ENCODE results near the gene MFRP.

MFRP gene

DNA sequence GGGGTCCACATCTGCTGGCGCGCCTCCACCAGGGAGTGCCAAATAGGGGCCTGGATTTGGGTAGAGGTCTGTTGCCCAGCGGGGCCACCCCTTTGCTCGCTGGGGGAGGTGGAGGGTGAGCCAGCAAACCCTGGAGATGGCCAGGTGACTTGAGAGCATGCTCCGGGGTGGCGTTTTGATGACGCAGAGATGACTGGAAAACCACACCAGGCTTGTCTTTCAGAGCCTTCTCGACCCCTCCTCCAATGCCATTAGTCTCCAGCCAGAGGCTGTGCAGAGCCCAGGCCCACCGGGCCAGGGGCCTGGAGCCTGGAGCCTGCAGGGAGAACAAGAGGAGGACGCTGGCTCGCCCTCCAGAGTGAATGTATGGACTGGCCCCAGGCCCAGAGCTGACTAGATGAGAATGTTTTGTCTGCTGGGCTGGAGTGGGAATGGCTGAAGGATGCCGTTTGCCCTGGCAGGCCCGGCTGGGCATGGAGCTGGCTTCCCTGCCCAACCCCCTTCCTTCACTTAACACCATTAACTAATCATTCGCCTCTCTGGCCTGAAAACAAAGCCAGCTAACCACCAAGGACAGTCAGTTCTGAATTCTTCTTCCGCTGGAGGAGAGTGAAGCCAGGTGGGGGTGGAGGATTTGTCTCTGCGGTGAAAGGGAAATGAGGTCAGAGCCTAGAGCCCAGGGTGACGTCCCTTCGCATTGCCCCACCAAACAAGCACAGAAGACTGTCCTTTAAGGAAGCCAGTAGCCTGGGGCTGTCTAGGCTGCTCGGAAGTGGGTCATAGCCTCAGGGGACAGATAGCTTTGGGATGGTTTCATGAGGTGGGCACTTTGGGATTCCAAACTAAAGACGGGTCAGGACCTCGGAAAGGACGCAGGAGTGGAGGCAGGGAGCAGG lies 28.0 kb downstream of the MFRP start:
- TF ChIP-seq POLR2A (IDR thresholded peaks at IDR 0.05; ENCODE audit: low read depth, low read length), result peak; percentile 91
- peak; percentile 87 for TF ChIP-seq POLR2AphosphoS5 (IDR thresholded peaks at IDR 0.05; ENCODE audit: low read depth, low read length)
- 0 out of 2 replicates have a peak, but pooled peaks have one; percentile 4 for TF ChIP-seq TAF1 (IDR thresholded peaks at IDR 0.05; ENCODE audit: borderline replicate concordance, low read depth, low read length)
- peak; percentile 95 for FAIRE-seq
- DNase-seq (ENCODE audit: insufficient read length), result peak; percentile 58

DNA sequence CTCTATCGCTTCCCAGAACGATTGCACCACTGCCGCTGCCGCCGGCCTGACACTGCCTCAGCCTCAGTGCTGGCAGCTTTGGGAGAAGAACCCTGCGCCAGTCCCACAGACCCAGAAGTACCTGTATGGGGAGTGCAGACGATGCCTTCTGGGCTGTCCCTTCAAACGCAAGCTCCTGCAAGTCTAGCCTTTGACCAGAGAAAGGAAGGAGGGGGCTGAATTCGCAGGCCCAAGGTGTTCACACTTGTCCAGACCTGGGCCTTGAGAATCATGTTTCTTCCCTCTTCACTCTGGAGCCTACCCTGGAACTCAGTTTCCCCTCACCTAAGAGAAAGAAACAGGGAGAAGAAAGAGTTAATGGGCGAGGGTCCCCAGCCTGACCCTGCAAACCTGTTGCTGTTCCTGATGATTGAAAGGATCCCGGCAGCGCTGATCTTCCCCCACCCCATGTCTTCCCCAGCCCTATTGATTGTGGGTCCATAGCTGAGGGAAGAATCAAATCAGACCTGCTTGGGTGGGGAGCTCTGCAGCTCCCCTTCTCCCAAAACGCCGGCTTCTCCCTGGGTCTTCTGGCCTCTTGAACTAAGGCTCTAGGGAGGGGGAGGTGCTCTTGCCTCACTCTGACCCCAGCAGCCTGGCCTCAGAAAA lies 28.8 kb downstream of the MFRP start:
- no peak for FAIRE-seq
- no peak for DNase-seq (ENCODE audit: insufficient read length)
- TF ChIP-seq POLR2A (IDR thresholded peaks at IDR 0.05; ENCODE audit: low read depth, low read length) (no peak), POLR2AphosphoS5 (IDR thresholded peaks at IDR 0.05; ENCODE audit: low read depth, low read length) (no peak), TAF1 (IDR thresholded peaks at IDR 0.05; ENCODE audit: borderline replicate concordance, low read depth, low read length) (no peak)

DNA sequence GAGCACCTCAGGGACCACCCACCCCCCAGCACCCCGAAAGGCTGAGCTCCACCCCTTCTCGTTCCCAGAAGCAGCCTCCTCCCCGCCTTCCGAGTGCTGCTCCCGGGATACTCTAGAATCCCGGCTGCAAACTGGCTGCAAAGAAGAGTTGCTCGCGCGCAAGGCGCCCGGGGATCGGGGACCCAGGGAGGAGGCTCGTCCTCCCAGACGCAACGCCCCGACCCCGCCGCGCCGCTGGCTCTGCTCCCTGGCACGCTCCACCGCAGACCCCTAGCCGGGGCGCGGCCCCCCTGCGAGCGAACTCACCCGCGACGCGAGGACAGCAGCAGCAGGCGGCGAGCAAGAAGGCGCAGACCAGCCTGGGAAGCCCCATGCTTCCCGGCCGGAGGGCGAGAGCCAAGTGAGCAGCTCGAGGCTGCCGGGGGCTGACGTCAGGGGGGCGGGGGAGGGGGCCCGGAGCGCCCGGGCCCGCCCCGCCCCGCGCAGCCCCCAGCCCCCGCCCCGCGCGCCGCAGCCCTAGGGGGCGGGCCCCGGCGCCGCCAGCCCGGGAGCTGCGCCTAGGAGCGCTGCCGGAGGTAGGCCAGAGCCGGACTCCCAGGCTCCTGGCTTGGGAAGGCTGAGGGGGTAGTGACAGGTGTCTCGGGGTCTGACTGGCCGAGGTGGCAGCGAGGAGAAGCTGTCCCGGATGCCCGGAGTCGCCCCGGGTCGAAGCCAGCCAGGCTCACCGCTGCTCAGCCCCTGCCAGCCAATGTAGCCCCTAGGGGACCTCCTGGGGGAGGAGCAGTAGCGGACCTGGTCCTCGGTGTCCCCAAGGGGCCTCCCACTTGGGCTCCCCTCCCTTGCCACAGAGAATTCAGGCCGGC lies 29.5 kb downstream of the MFRP start, which contains the start of gene MCAM:
Gene MCAM, minus strand, starts transcription at position 402 of the 863 bp plus-strand sequence. Its CDS starts 29 bp downstream, at position 373.
- DNase-seq (ENCODE audit: insufficient read length), result no peak
- TF ChIP-seq POLR2AphosphoS5 (IDR thresholded peaks at IDR 0.05; ENCODE audit: low read depth, low read length) (no peak), POLR2A (IDR thresholded peaks at IDR 0.05; ENCODE audit: low read depth, low read length) (no peak), TAF1 (IDR thresholded peaks at IDR 0.05; ENCODE audit: borderline replicate concordance, low read depth, low read length) (no peak)
- FAIRE-seq, result no peak

DNA sequence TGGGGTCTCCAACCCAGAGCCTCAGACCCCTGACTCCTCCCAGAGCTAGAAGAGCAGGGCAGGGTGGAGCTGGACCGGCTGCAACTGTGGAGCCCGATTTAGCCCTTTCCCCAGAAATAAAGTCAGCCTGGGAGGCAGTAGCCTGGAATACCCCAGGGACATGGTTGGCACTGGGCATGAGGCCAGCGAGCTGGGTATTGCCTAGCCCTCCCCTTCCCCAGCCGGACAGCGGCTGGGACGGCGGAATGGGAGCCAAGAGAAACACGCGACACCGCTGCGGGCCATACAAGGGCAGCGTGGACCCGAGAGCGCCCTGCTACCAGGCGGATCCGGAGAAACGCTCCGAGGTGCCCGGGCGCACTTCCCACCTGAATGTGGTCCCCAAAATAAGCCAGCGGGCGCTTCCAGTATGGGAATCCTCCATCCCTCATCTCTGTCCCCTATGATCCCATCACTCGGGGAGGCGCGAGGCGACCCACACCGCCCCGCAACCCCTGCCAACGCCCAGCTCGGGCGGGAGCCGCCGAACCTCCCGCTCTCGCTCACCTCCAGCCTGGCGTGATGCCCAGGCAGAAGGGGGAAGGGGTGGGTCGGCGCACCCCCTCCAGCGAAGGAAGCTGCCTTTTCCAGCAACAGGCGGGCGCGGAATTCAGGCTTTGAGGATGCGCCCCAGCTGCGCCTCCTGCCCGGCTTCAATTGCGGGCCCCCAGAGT lies 30.3 kb downstream of the MFRP start:
- DNase-seq (ENCODE audit: insufficient read length) (no peak), FAIRE-seq (no peak)
- no peak for TF ChIP-seq TAF1 (IDR thresholded peaks at IDR 0.05; ENCODE audit: borderline replicate concordance, low read depth, low read length)
- no peak for TF ChIP-seq POLR2AphosphoS5 (IDR thresholded peaks at IDR 0.05; ENCODE audit: low read depth, low read length)
- TF ChIP-seq POLR2A (IDR thresholded peaks at IDR 0.05; ENCODE audit: low read depth, low read length), result no peak

GRCh38 chr11:119315131-119316015 lies 31.1 kb downstream of the MFRP start:
- TF ChIP-seq POLR2AphosphoS5 (IDR thresholded peaks at IDR 0.05; ENCODE audit: low read depth, low read length) (no peak), POLR2A (IDR thresholded peaks at IDR 0.05; ENCODE audit: low read depth, low read length) (no peak), TAF1 (IDR thresholded peaks at IDR 0.05; ENCODE audit: borderline replicate concordance, low read depth, low read length) (no peak)
- DNase-seq (ENCODE audit: insufficient read length) (no peak), FAIRE-seq (peak; percentile 87)

DNA sequence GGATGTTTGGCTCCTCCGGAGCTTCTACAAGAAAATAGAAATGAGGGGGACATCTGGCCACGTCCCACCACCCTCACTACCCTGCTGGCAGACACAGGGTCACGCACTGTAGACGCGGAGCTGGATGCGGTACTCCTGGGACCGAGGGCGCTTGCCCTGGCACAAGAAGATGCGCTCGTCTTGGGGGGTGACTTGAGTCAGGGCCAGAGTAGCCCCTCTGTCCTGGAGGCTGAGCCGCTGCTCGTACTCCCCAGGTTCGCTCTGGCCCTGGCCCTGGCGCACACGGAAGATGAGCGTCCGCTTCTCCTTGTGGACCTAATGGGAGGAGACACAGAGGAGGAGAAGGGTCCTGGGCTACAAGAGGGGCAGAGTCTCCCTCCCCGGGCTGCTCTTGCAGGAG lies 31.8 kb downstream of the MFRP start:
- FAIRE-seq (no peak), DNase-seq (ENCODE audit: insufficient read length) (no peak)
- TF ChIP-seq POLR2A (IDR thresholded peaks at IDR 0.05; ENCODE audit: low read depth, low read length) (no peak), TAF1 (IDR thresholded peaks at IDR 0.05; ENCODE audit: borderline replicate concordance, low read depth, low read length) (no peak), POLR2AphosphoS5 (IDR thresholded peaks at IDR 0.05; ENCODE audit: low read depth, low read length) (no peak)

- TF ChIP-seq POLR2A (IDR thresholded peaks at IDR 0.05; ENCODE audit: low read depth, low read length) (no peak), POLR2AphosphoS5 (IDR thresholded peaks at IDR 0.05; ENCODE audit: low read depth, low read length) (no peak)
- DNase-seq (ENCODE audit: insufficient read length) (no peak), FAIRE-seq (no peak)
Measured at GRCh38 chr11:119310682-119311052, 35.8 kb downstream of the MFRP start.

DNA sequence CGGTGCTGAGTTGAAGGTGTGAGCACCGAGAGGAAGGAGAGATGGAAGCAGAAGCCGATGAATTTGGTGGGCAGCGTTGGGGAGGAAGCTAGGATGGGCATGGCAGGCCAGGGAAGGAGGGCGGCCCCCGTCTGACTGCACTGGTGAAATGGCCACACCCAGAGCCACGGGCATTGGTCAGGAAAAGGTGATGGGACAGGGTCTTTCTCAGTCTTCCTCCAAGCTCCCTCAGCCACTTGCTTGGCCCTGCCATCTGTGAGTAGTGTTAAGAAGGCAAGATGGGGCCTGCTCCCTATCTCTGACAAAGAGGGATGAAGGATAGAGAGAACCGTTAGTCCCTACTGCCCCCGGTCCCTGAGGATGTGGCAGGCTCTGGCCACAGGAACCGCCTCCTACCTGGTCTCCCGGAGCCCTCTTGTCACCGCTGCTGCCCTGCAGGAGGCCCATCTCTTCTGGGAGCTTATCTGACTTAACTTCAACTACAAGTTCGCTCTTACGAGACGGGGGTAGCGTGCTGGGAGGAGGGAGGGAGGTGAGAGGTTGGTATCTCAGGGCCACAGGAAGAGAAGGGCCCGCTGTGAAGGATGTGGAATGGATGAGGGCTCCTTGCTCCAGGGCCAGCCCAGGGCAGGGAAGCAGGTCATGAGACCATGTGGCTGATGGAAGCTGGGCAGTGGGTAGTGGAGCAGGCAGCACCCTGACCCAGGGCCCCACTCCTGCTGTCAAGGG lies 36.4 kb downstream of the MFRP start:
- DNase-seq (ENCODE audit: insufficient read length) (no peak), FAIRE-seq (no peak)
- TF ChIP-seq TAF1 (IDR thresholded peaks at IDR 0.05; ENCODE audit: borderline replicate concordance, low read depth, low read length), result no peak
- no peak for TF ChIP-seq POLR2A (IDR thresholded peaks at IDR 0.05; ENCODE audit: low read depth, low read length)
- TF ChIP-seq POLR2AphosphoS5 (IDR thresholded peaks at IDR 0.05; ENCODE audit: low read depth, low read length), result no peak

DNA sequence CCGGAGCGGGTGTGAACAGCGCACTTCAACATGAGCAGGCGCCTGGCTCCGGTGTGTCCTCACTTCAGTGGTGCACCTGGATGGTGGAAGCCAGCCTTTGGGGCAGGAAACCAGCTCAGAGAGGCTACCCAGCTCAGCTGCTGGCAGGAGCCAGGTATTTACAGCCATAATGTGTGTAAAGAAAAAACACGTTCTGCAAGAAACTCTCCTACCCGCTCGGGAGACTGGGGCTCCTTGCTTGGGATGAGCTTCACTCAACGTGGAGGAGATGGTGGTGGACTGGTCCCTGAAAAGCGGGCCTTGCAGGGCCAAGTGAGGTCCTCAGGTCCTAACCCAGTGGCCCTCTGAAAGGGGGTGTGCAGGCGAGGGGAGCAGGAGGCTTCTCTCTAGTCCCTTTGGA lies 37.1 kb downstream of the MFRP start:
- DNase-seq (ENCODE audit: insufficient read length) (no peak), FAIRE-seq (no peak)
- TF ChIP-seq TAF1 (IDR thresholded peaks at IDR 0.05; ENCODE audit: borderline replicate concordance, low read depth, low read length) (no peak), POLR2AphosphoS5 (IDR thresholded peaks at IDR 0.05; ENCODE audit: low read depth, low read length) (no peak), POLR2A (IDR thresholded peaks at IDR 0.05; ENCODE audit: low read depth, low read length) (no peak)
